Measurements from ENCODE around the gene LTBP1.

- no peak for TF ChIP-seq JUND (IDR thresholded peaks at IDR 0.05; ENCODE audit: low read depth, low read length)
- TF ChIP-seq SUZ12 (IDR thresholded peaks at IDR 0.05; ENCODE audit: unreplicated experiment): no peak
- no peak for TF ChIP-seq CTCF (IDR thresholded peaks at IDR 0.05 in 2 of 3, conservative IDR thresholded peaks at IDR 0.05 in 1 of 3; ENCODE audit: control insufficient read depth in 2 of 3, extremely low read depth in 1 of 3, insufficient read depth in 1 of 3, low read depth in 3 of 3, low read length in 3 of 3)
- no peak for TF ChIP-seq IRF3 (IDR thresholded peaks at IDR 0.05)
- TF ChIP-seq ATF3 (IDR thresholded peaks at IDR 0.05; ENCODE audit: borderline replicate concordance, extremely low read depth, low read depth, low read length): no peak
Measured at GRCh38 chr2:33001823-33002222, 55.1 kb downstream of the LTBP1 start.

All from GM12878 (cell line).